HG03064 (cell line): ENCODE measurements around the gene NRXN2.

Experiments
- ATAC-seq: cut with Tn5 transposase; IDR thresholded peaks from one replicate; pipeline ENCODE4 v1.9.1; 2021; ENCODE audit warnings: low read depth; ENCODE audit not compliant: unreplicated experiment

Gene NRXN2

GRCh38 chr11:64560139-64560771 lies 162.7 kb downstream of the NRXN2 start:
- ATAC-seq, result no peak

GRCh38 chr11:64559351-64560138 lies 163.5 kb downstream of the NRXN2 start:
- no peak for ATAC-seq

GRCh38 chr11:64558869-64559268 lies 164.1 kb downstream of the NRXN2 start:
- ATAC-seq, result no peak

GRCh38 chr11:64558065-64558745 lies 164.8 kb downstream of the NRXN2 start:
- ATAC-seq, result no peak

GRCh38 chr11:64556721-64557250 lies 166.2 kb downstream of the NRXN2 start:
- no peak for ATAC-seq
